Hematopoietic multipotent progenitor cell treated with erythropoietin and hydrocortisone succinate and interleukin-3 and kit ligand, for 15 days (in vitro differentiated cells): ENCODE data around the gene TLK2.
"Not testable (repeated sequence)": the region's sequence is repeated elsewhere in the genome, so short reads cannot be mapped to it uniquely, and the experiment has no call there.

Experiments used
- DNase-seq: peaks from one replicate; pipeline ENCODE4 v3.0.0-alpha.2; 2015; ENCODE audit warnings: low spot score

Gene TLK2

GRCh38 chr17:62603783-62604182 lies 125.2 kb downstream of the TLK2 start:
- DNase-seq, result not testable (repeated sequence)

- DNase-seq, result no peak
Observed at GRCh38 chr17:62605588-62605987, 127.0 kb downstream of the TLK2 start.

- DNase-seq, result no peak
Observed at GRCh38 chr17:62611292-62611691, 132.7 kb downstream of the TLK2 start.

- no peak for DNase-seq
Observed at GRCh38 chr17:62611728-62612127, 133.1 kb downstream of the TLK2 start.

- not testable (repeated sequence) for DNase-seq
Observed at GRCh38 chr17:62612289-62612688, 133.7 kb downstream of the TLK2 start.

- DNase-seq, result not testable (repeated sequence)
Observed at GRCh38 chr17:62613095-62613494, 134.5 kb downstream of the TLK2 start.

- DNase-seq, result no peak
Observed at GRCh38 chr17:62614142-62614541, 135.5 kb downstream of the TLK2 start.

GRCh38 chr17:62615503-62615902 lies 136.9 kb downstream of the TLK2 start:
- no peak for DNase-seq

GRCh38 chr17:62616993-62617893 lies 138.6 kb downstream of the TLK2 start:
- no peak for DNase-seq

- no peak for DNase-seq
Observed at GRCh38 chr17:62617894-62618472, 139.4 kb downstream of the TLK2 start.

GRCh38 chr17:62618647-62619416 lies 140.2 kb downstream of the TLK2 start:
- no peak for DNase-seq

- DNase-seq, result no peak
Observed at GRCh38 chr17:62619417-62620155, 141.0 kb downstream of the TLK2 start.

- DNase-seq, result no peak
Observed at GRCh38 chr17:62621223-62621622, 142.6 kb downstream of the TLK2 start.

GRCh38 chr17:62625184-62625869 lies 146.7 kb downstream of the TLK2 start:
- DNase-seq, result no peak

- DNase-seq, result no peak
Observed at GRCh38 chr17:62625870-62626200, 147.2 kb downstream of the TLK2 start.

GRCh38 chr17:62626719-62627218 lies 148.1 kb downstream of the TLK2 start:
- DNase-seq, result no peak

GRCh38 chr17:62627219-62627903 lies 148.7 kb downstream of the TLK2 start, which contains the start of gene MRC2:
TSS of gene MRC2 (plus strand) at chr17:62627670. CDS start at chr17:62627803, 133 bp downstream.
- no peak for DNase-seq

GRCh38 chr17:62627904-62628633 lies 149.4 kb downstream of the TLK2 start:
- DNase-seq, result no peak

GRCh38 chr17:62628831-62629555 lies 150.4 kb downstream of the TLK2 start:
- no peak for DNase-seq
